Measurements from ENCODE around the gene FTL. TPM values are rescaled to one million over a fixed set of nuclear protein-coding genes. Genes with fewer than 3 reads are reported as not detected.

Gene FTL
- total and polyA plus RNA-seq, 4 donors = 2,528 to 16,395 (median 12,201) TPM

DNA sequence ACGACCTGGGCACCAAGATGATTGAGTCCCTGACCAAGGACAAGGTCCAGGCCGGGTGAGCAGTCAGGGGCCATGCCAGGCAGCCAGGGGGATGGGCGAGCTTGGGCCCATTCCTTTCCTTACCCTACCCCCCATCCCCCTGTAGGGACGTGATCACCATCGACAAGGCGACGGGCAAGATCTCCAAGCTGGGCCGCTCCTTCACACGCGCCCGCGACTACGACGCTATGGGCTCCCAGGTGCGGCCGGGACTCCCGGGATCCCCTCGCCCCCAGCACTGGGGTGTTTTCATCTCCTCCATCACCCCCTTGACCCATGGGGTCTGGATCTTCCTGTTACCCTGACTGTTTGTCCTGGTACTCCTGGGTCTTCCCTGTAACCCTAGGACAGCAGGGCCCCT, 44.7 kb downstream of the FTL start:
- no peak overlapping the region for H3K9ac ChIP-seq (ENCODE audit: low read depth in 1 of 2, low read length in 2 of 2)
- no peaks in the 10 kb centered on the region for H3K27me3 ChIP-seq (ENCODE audit: control insufficient read depth in 4 of 4, insufficient read depth in 4 of 4, low read length in 3 of 4)
- no peaks in the 10 kb centered on the region for H3K4me1 ChIP-seq (ENCODE audit: control insufficient read depth in 4 of 4, insufficient read depth in 4 of 4, low read length in 3 of 4)
- TF ChIP-seq FOXA1 (IDR thresholded peaks at IDR 0.05) = no peak
- TF ChIP-seq FOXA2 (IDR thresholded peaks at IDR 0.05) = no peak
- TF ChIP-seq GABPA (IDR thresholded peaks at IDR 0.05 in 1 of 2, conservative IDR thresholded peaks at IDR 0.05 in 1 of 2) = no peak
- TF ChIP-seq TAF1 (conservative IDR thresholded peaks at IDR 0.05) = no peak
- no peak for TF ChIP-seq RAD21 (IDR thresholded peaks at IDR 0.05)
- no peak for TF ChIP-seq RXRA (IDR thresholded peaks at IDR 0.05)
- TF ChIP-seq, protein P1, sequence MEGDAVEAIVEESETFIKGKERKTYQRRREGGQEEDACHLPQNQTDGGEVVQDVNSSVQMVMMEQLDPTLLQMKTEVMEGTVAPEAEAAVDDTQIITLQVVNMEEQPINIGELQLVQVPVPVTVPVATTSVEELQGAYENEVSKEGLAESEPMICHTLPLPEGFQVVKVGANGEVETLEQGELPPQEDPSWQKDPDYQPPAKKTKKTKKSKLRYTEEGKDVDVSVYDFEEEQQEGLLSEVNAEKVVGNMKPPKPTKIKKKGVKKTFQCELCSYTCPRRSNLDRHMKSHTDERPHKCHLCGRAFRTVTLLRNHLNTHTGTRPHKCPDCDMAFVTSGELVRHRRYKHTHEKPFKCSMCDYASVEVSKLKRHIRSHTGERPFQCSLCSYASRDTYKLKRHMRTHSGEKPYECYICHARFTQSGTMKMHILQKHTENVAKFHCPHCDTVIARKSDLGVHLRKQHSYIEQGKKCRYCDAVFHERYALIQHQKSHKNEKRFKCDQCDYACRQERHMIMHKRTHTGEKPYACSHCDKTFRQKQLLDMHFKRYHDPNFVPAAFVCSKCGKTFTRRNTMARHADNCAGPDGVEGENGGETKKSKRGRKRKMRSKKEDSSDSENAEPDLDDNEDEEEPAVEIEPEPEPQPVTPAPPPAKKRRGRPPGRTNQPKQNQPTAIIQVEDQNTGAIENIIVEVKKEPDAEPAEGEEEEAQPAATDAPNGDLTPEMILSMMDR (IDR thresholded peaks at IDR 0.05; ENCODE audit: low read depth, low read length, missing input control) = no peak
- TF ChIP-seq HNF4A (conservative IDR thresholded peaks at IDR 0.05) = no peak
- no peak for TF ChIP-seq JUND (IDR thresholded peaks at IDR 0.05)
- no peak for TF ChIP-seq SP1 (IDR thresholded peaks at IDR 0.05)
- TF ChIP-seq, protein P2, sequence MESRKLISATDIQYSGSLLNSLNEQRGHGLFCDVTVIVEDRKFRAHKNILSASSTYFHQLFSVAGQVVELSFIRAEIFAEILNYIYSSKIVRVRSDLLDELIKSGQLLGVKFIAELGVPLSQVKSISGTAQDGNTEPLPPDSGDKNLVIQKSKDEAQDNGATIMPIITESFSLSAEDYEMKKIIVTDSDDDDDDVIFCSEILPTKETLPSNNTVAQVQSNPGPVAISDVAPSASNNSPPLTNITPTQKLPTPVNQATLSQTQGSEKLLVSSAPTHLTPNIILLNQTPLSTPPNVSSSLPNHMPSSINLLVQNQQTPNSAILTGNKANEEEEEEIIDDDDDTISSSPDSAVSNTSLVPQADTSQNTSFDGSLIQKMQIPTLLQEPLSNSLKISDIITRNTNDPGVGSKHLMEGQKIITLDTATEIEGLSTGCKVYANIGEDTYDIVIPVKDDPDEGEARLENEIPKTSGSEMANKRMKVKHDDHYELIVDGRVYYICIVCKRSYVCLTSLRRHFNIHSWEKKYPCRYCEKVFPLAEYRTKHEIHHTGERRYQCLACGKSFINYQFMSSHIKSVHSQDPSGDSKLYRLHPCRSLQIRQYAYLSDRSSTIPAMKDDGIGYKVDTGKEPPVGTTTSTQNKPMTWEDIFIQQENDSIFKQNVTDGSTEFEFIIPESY (IDR thresholded peaks at IDR 0.05) = no peak
- TF ChIP-seq, protein P3, sequence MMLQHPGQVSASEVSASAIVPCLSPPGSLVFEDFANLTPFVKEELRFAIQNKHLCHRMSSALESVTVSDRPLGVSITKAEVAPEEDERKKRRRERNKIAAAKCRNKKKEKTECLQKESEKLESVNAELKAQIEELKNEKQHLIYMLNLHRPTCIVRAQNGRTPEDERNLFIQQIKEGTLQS (IDR thresholded peaks at IDR 0.05) = no peak
- no peak for TF ChIP-seq HNF4G (IDR thresholded peaks at IDR 0.05)
- no peak for TF ChIP-seq EGR1 (IDR thresholded peaks at IDR 0.05; ENCODE audit: low read depth in 2 of 2)
- TF ChIP-seq, protein P4, sequence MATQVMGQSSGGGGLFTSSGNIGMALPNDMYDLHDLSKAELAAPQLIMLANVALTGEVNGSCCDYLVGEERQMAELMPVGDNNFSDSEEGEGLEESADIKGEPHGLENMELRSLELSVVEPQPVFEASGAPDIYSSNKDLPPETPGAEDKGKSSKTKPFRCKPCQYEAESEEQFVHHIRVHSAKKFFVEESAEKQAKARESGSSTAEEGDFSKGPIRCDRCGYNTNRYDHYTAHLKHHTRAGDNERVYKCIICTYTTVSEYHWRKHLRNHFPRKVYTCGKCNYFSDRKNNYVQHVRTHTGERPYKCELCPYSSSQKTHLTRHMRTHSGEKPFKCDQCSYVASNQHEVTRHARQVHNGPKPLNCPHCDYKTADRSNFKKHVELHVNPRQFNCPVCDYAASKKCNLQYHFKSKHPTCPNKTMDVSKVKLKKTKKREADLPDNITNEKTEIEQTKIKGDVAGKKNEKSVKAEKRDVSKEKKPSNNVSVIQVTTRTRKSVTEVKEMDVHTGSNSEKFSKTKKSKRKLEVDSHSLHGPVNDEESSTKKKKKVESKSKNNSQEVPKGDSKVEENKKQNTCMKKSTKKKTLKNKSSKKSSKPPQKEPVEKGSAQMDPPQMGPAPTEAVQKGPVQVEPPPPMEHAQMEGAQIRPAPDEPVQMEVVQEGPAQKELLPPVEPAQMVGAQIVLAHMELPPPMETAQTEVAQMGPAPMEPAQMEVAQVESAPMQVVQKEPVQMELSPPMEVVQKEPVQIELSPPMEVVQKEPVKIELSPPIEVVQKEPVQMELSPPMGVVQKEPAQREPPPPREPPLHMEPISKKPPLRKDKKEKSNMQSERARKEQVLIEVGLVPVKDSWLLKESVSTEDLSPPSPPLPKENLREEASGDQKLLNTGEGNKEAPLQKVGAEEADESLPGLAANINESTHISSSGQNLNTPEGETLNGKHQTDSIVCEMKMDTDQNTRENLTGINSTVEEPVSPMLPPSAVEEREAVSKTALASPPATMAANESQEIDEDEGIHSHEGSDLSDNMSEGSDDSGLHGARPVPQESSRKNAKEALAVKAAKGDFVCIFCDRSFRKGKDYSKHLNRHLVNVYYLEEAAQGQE (IDR thresholded peaks at IDR 0.05) = no peak
- no peak overlapping the region for H3K4me3 ChIP-seq (ENCODE audit: low read depth in 1 of 3, low read length in 3 of 3)
- no peak for DNase-seq (ENCODE audit: low spot score)
- no peaks in the 10 kb centered on the region for H3K9me3 ChIP-seq (ENCODE audit: control insufficient read depth in 4 of 4, low read length in 3 of 4)
- H3K27ac ChIP-seq (ENCODE audit: low read depth in 1 of 2, low read length in 2 of 2) = no peak overlapping the region
- 96% methylated on average over 18 of the region's 18 CpGs for WGBS
- peaks cover 10 to 60% (median 23%) of the 10 kb centered on the region in 4 donors for H3K36me3 ChIP-seq (ENCODE audit: control insufficient read depth in 4 of 4, insufficient read depth in 3 of 4, low read depth in 1 of 4, low read length in 3 of 4)

DNA sequence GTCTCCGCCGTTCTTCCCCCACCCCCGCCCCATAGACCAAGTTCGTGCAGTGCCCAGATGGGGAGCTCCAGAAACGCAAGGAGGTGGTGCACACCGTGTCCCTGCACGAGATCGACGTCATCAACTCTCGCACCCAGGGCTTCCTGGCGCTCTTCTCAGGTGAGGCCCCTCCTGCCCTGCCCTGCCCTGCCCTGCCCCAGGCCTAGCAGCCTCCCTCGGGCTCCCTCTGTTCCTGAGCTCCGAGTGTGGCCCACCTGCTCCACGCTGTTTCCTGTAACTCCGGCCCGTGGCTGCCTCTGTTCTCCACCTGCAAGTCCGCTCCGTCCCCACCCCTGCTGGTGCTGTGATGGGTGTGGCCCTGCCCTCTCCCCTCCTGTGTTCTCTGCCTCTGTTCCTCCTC, 45.3 kb downstream of the FTL start:
- Histone ChIP-seq H3K27me3 (ENCODE audit: control insufficient read depth in 4 of 4, insufficient read depth in 4 of 4, low read length in 3 of 4) (no peaks in the 10 kb centered on the region), H3K4me1 (ENCODE audit: control insufficient read depth in 4 of 4, insufficient read depth in 4 of 4, low read length in 3 of 4) (no peaks in the 10 kb centered on the region), H3K4me3 (ENCODE audit: low read depth in 1 of 3, low read length in 3 of 3) (no peak overlapping the region), H3K27ac (ENCODE audit: low read depth in 1 of 2, low read length in 2 of 2) (no peak overlapping the region), H3K9me3 (ENCODE audit: control insufficient read depth in 4 of 4, low read length in 3 of 4) (no peaks in the 10 kb centered on the region), H3K9ac (ENCODE audit: low read depth in 1 of 2, low read length in 2 of 2) (no peak overlapping the region), H3K36me3 (ENCODE audit: control insufficient read depth in 4 of 4, insufficient read depth in 3 of 4, low read depth in 1 of 4, low read length in 3 of 4) (peaks cover 6 to 62% (median 19%) of the 10 kb centered on the region in 4 donors)
- WGBS = 92% methylated on average over 18 of the region's 18 CpGs
- TF ChIP-seq, protein P3 (IDR thresholded peaks at IDR 0.05) = no peak
- TF ChIP-seq, protein P5, sequence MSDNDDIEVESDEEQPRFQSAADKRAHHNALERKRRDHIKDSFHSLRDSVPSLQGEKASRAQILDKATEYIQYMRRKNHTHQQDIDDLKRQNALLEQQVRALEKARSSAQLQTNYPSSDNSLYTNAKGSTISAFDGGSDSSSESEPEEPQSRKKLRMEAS (IDR thresholded peaks at IDR 0.05) = no peak
- TF ChIP-seq HNF4A (conservative IDR thresholded peaks at IDR 0.05) (no peak), FOXA1 (IDR thresholded peaks at IDR 0.05) (no peak), SP1 (IDR thresholded peaks at IDR 0.05) (no peak), RAD21 (IDR thresholded peaks at IDR 0.05) (no peak), YY1 (IDR thresholded peaks at IDR 0.05) (no peak), FOXA2 (IDR thresholded peaks at IDR 0.05) (no peak)
- DNase-seq (ENCODE audit: low spot score) = no peak
